SU-DHL-6 (cell line): ENCODE measurements around the gene HOXB7.

Experiments
- H2AFZ ChIP-seq: fragments of 200-600 bp; sonication (generic); 2 replicates; pipeline ENCODE4 v1.6.1; 2014; ENCODE audit warnings: low read depth, mild to moderate bottlenecking, moderate library complexity, mixed read lengths, antibody characterized with exemption, low read length; ENCODE audit not compliant: severe bottlenecking
- H3F3A ChIP-seq: fragments of 200-600 bp; shearing (Covaris generic); 2 replicates; pipeline ENCODE4 v1.6.0; 2016; ENCODE audit warnings: antibody characterized with exemption, mild to moderate bottlenecking; ENCODE audit not compliant: insufficient read depth
- H3K27ac ChIP-seq: fragments of 200-600 bp; sonication (generic); 2 replicates; pipeline ENCODE4 v1.5.1; 2016; ENCODE audit warnings: low read depth, mild to moderate bottlenecking, low read length, moderate library complexity, mixed read lengths
- H3K27me3 ChIP-seq: fragments of 200-600 bp; sonication (generic), shearing (Covaris generic); 2 replicates; pipeline ENCODE4 v1.6.0; 2014; ENCODE audit warnings: mild to moderate bottlenecking, low read length
- H3K36me3 ChIP-seq: fragments of 200-600 bp; sonication (generic); 2 replicates; pipeline ENCODE4 v1.6.1; 2014; ENCODE audit warnings: mild to moderate bottlenecking, low read length, mixed read lengths
- H3K4me2 ChIP-seq: fragments of 300-600, 200-600 bp; shearing (Covaris generic), sonication (generic); 2 replicates; pipeline ENCODE4 v1.6.0; 2014; ENCODE audit warnings: low read length, low read depth, mild to moderate bottlenecking; ENCODE audit not compliant: poor library complexity, severe bottlenecking
- H3K4me3 ChIP-seq: fragments of 200-600 bp; sonication (generic); 2 replicates; pipeline ENCODE4 v1.5.1; 2014; ENCODE audit warnings: antibody characterized with exemption, low read length, mild to moderate bottlenecking, mixed read lengths; ENCODE audit not compliant: insufficient read depth, poor library complexity, severe bottlenecking
- H3K79me2 ChIP-seq: fragments of 200-600 bp; sonication (generic); 2 replicates; pipeline ENCODE4 v1.6.1; 2014; ENCODE audit warnings: mild to moderate bottlenecking, low read length, moderate library complexity; ENCODE audit not compliant: insufficient read depth
- H3K9ac ChIP-seq: fragments of 200-600 bp; sonication (generic); 2 replicates; pipeline ENCODE4 v1.7.0; 2014; ENCODE audit warnings: mild to moderate bottlenecking, low read length
- H3K9me2 ChIP-seq: fragments of 200-600 bp; sonication (generic); replicated peaks from 2 replicates; pipeline ENCODE4 v1.6.1; 2014; ENCODE audit warnings: low read length; ENCODE audit not compliant: insufficient read depth
- H3K9me3 ChIP-seq: fragments of 200-600 bp; sonication (generic); 2 replicates; pipeline ENCODE4 v1.6.1; 2014; ENCODE audit warnings: low read length, mixed read lengths; ENCODE audit not compliant: insufficient read depth
- H4K20me1 ChIP-seq: fragments of 200-600 bp; sonication (generic); 2 replicates; pipeline ENCODE4 v1.6.1; 2014; ENCODE audit warnings: low read depth, mild to moderate bottlenecking, antibody characterized with exemption, low read length, moderate library complexity, mixed read lengths
- CTCF ChIP-seq: fragments of 200-600 bp; sonication (generic); IDR thresholded peaks from one replicate; pipeline ENCODE4 v1.5.1; 2017; ENCODE audit warnings: antibody characterized with exemption, mild to moderate bottlenecking, low read length, moderate library complexity; ENCODE audit not compliant: insufficient read depth, poor library complexity, severe bottlenecking
- EZH2phosphoT487 ChIP-seq: fragments of 200-600 bp; sonication (generic), shearing (Covaris generic); conservative IDR thresholded peaks from 2 replicates; pipeline ENCODE4 v1.6.1; 2018; ENCODE audit warnings: mild to moderate bottlenecking, antibody characterized with exemption, low read length, moderate library complexity, mixed read lengths

The HOXB7 gene

GRCh38 chr17:48611681-48612455 lies 1.1 kb upstream of the HOXB7 start:
- Histone ChIP-seq H4K20me1 (no peaks in the 10 kb centered on the region), H3F3A (no peaks in the 10 kb centered on the region), H3K27me3 (no peaks in the 10 kb centered on the region), H3K9ac (peak overlapping the region; percentile 73; the same call in 1 of the 2 replicates), H3K27ac (no peak overlapping the region), H3K4me2 (peak overlapping the region; percentile 84), H3K9me3 (no peaks in the 10 kb centered on the region), H3K9me2 (no peaks in the 10 kb centered on the region), H3K79me2 (no peaks in the 10 kb centered on the region), H2AFZ (no peak overlapping the region), H3K4me3 (no peak overlapping the region), H3K36me3 (no peaks in the 10 kb centered on the region)
- no peak for TF ChIP-seq CTCF
- TF ChIP-seq EZH2phosphoT487, result no peak

- Histone ChIP-seq H3K79me2 (no peaks in the 10 kb centered on the region), H3K4me3 (peak overlapping the region; percentile 68), H3K27me3 (no peaks in the 10 kb centered on the region), H3K27ac (no peak overlapping the region), H2AFZ (peak overlapping the region; percentile 97), H4K20me1 (no peaks in the 10 kb centered on the region), H3K9me3 (no peaks in the 10 kb centered on the region), H3K36me3 (no peaks in the 10 kb centered on the region), H3K4me2 (peak overlapping the region; percentile 84), H3K9ac (peak overlapping the region; percentile 73), H3K9me2 (no peaks in the 10 kb centered on the region), H3F3A (no peaks in the 10 kb centered on the region)
- TF ChIP-seq EZH2phosphoT487 (no peak), CTCF (no peak)
Measured at GRCh38 chr17:48611213-48611612, 396 bp upstream of the HOXB7 start.

GRCh38 chr17:48609759-48610281 lies 997 bp downstream of the HOXB7 start:
- no peaks in the 10 kb centered on the region for H3K79me2 ChIP-seq
- H2AFZ ChIP-seq, result peak overlapping the region; percentile 97
- H3K27me3 ChIP-seq, result no peaks in the 10 kb centered on the region
- H3K4me2 ChIP-seq, result peak overlapping the region; percentile 84
- no peaks in the 10 kb centered on the region for H3F3A ChIP-seq
- no peak overlapping the region for H3K27ac ChIP-seq
- H4K20me1 ChIP-seq, result no peaks in the 10 kb centered on the region
- H3K36me3 ChIP-seq, result no peaks in the 10 kb centered on the region
- H3K9ac ChIP-seq, result peak overlapping the region; percentile 73
- peak overlapping the region; percentile 68 for H3K4me3 ChIP-seq
- TF ChIP-seq CTCF (no peak), EZH2phosphoT487 (no peak)
- H3K9me3 ChIP-seq, result no peaks in the 10 kb centered on the region
- no peaks in the 10 kb centered on the region for H3K9me2 ChIP-seq
